GM12801 (cell line): ENCODE results near the gene THAP2.

ENCODE experiments used
- TF ChIP-seq, protein P1 (sequence below): IDR thresholded peaks from one replicate; pipeline ENCODE4 v1.5.1; 2011; ENCODE audit warnings: control low read depth; ENCODE audit not compliant: insufficient read length; ENCODE audit errors: extremely low read depth

THAP2 gene

DNA sequence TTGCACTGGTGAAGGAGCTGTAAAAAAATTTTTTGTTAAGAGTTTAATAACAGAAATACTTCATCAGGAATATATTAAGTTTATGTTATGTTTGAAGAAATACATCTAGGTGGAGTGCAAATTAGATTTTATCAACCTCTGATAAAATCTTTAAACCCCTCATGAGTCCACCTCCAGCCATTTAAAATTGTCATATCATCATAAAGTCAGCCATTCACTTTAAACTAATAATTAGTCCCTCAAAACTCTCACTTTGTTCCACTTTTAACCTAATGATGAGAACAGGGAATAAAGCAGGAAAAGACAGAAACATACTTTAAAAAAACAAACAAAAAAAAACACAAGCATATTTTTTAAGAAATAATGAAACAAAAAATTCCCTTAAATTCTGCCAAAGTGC lies 25.6 kb upstream of the THAP2 start:
- TF ChIP-seq, protein P1, sequence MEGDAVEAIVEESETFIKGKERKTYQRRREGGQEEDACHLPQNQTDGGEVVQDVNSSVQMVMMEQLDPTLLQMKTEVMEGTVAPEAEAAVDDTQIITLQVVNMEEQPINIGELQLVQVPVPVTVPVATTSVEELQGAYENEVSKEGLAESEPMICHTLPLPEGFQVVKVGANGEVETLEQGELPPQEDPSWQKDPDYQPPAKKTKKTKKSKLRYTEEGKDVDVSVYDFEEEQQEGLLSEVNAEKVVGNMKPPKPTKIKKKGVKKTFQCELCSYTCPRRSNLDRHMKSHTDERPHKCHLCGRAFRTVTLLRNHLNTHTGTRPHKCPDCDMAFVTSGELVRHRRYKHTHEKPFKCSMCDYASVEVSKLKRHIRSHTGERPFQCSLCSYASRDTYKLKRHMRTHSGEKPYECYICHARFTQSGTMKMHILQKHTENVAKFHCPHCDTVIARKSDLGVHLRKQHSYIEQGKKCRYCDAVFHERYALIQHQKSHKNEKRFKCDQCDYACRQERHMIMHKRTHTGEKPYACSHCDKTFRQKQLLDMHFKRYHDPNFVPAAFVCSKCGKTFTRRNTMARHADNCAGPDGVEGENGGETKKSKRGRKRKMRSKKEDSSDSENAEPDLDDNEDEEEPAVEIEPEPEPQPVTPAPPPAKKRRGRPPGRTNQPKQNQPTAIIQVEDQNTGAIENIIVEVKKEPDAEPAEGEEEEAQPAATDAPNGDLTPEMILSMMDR: no peak

GRCh38 chr12:71639341-71639760 lies 24.8 kb upstream of the THAP2 start:
- TF ChIP-seq, protein P1: no peak

GRCh38 chr12:71640316-71640715 lies 23.8 kb upstream of the THAP2 start:
- TF ChIP-seq, protein P1: no peak

DNA sequence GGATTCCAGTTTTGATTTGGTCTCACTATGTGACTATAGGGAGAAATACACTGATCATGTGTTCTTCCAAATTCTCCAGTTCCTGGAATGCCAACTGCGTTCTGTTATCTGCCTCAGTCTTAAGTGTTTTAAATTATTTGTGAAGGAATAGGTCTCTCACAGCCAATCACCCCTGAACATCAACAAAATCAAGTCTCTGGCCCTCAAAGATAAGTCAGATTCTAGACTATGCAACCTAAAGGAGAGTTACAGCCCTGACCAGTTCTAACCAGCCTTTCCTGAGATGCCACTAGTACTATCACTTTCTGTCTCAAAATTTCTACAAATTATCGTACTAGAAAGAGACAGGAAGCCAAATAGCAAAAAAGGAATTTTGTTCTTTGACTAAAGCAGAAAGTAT lies 22.7 kb upstream of the THAP2 start:
- TF ChIP-seq, protein P1: no peak

DNA sequence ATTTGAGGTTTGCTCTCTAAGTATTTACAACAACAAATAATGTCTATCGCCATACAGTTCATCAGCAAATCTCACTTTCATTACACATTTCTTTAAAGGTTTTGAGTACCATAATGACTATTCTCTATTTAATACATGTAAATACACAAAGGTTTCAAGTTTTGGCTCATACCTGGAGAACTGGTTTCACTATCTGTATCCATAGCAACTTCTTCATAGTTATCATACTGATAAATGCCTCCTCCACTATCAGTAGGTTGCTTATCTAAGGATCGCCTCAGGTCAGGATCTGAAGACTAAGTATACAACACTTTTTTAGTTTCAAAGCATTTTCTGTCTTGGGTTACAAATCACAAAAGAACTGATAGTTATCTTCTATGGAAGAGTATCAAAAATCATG lies 21.8 kb upstream of the THAP2 start:
- TF ChIP-seq, protein P1: no peak

- TF ChIP-seq, protein P1: no peak
Observed at GRCh38 chr12:71645268-71645667, 18.8 kb upstream of the THAP2 start.

DNA sequence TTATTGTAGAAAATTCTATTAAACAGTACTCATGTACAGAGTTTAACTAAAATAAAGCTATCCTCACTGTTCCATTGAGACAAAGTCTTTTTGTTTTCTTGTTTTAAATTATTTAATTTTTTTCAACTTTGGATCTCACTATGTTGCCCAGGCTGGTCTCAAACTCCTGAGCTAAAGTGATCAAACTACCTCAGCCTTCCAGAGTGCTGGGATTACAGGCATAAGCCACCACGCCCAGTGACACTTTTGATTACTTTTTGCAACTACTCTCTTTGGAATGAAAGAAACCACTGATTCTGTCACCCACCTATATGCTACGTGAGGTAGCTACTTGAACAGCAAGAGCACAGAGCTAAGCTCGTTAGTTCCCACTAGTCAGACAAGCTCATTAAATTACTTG lies 17.6 kb upstream of the THAP2 start:
- TF ChIP-seq, protein P1: no peak

DNA sequence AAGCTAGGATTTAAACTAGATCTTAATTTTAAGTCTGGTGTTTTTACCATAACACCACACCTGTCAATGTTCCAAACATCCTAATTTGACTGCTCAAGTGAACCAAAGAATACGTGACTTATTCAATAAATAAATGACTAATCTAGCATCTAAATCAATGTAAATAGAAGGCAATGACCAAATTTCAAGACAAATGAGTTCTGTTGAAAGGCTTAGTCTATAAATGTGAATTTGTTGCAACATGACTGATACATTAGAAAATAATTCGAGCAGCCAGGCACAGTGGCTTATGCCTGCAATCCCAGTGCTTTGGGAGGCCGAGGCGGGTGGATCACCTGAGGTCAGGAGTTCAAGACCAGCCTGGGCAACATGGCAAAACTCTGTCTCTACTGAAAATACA lies 15.6 kb upstream of the THAP2 start:
- TF ChIP-seq, protein P1: no peak
